H1 (cell line): ENCODE measurements around the gene EPB41L1. TPM values are rescaled to one million over a fixed set of nuclear protein-coding genes. Genes with fewer than 3 reads are reported as not detected.

Experiments used
- BACH1 ChIP-seq: IDR thresholded peaks from 2 replicates; pipeline ENCODE4 v1.6.1; 2012; ENCODE audit warnings: low read length, improper control_type of control experiment
- CHD2 ChIP-seq: IDR thresholded peaks from 2 replicates; pipeline ENCODE4 v1.6.1; 2012; ENCODE audit warnings: low read length, improper control_type of control experiment
- CTBP2 ChIP-seq: IDR thresholded peaks from 2 replicates; pipeline ENCODE4 v1.7.0; 2011; ENCODE audit warnings: borderline replicate concordance, mild to moderate bottlenecking, moderate library complexity, mixed read lengths, low read length; ENCODE audit not compliant: insufficient read depth, insufficient read length
- HDAC2 ChIP-seq, 2 experiments: fragments of 300-600 bp in 1 of 2; sonication (generic) in 1 of 2; IDR thresholded peaks; 2 replicates each; pipeline ENCODE4 v1.6.1; 2011 to 2012; ENCODE audit warnings: low read depth in 2 of 2, low read length in 2 of 2, mild to moderate bottlenecking in 2 of 2, moderate library complexity in 2 of 2, borderline replicate concordance in 1 of 2, inconsistent platforms in 1 of 2
- JUND ChIP-seq: IDR thresholded peaks from 2 replicates; pipeline ENCODE4 v1.6.1; 2011; ENCODE audit warnings: mild to moderate bottlenecking, improper control_type of control experiment, low read length
- KDM1A ChIP-seq: fragments of 200-600, 300-600 bp; sonication (generic); IDR thresholded peaks from 2 replicates; pipeline ENCODE4 v1.7.1; 2016; ENCODE audit warnings: mild to moderate bottlenecking, low read length, borderline replicate concordance
- polyA plus RNA-seq, 7 experiments: library from polyadenylated mRNA; depleted of rRNA in 3 of 7; stranded (reverse) in 5 of 7; unstranded in 2 of 7; fragments of >200 nt in 5 of 7; fragments of 200-250 nt in 2 of 7; gene quantifications; 1 replicate in 5 of 7; 2 replicates in 1 of 7; 4 replicates in 1 of 7; pipeline versions ENCODE4 v1.2.1 to v1.2.3, GENCODE V29; 2011 to 2013; ENCODE audit warnings: missing spikeins in 2 of 7, mixed read lengths in 2 of 7
- total RNA-seq: library from RNA; stranded (reverse); fragmentation: NEBNext Ultra II Directional; extraction: Animal tissue kit (Norgen Biotek cat#: 25700); gene quantifications from 2 replicates; pipeline ENCODE4 v1.2.1, GENCODE V29; 2021
- TF ChIP-seq, protein P1 (sequence below): IDR thresholded peaks from 2 replicates; pipeline ENCODE4 v1.6.1; 2012; ENCODE audit warnings: low read length, inconsistent platforms

Gene EPB41L1
- total and polyA plus RNA-seq, 2 of the 8 experiments (the other 6 are each of a cell fraction or from before 2014, with no cell fraction given), result 14.8 to 36.0 TPM

DNA sequence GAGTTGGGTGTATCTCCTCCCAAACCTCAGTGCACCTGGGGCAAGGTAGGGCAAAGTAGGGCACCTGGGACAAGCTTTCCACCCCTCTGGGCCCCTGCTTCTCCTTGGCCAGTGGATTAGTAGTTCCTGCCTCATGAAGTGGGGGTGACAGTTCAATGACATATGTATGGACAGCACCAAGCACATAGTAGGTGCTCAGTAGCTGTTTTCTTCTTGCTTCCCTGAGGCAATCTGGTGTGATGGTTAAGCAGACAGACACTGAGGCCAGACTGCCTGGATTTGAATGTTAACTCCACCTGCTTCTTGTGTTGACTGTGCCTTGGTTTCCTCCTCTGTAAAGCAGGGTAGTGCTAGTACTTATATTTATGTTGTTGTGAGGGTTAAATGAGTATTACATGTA lies 25.8 kb downstream of the EPB41L1 start (continued):
- TF ChIP-seq HDAC2 (IDR thresholded peaks at IDR 0.05; ENCODE audit: borderline replicate concordance in 1 of 2, low read depth in 2 of 2, low read length in 2 of 2), result no peak
- TF ChIP-seq, protein P1, sequence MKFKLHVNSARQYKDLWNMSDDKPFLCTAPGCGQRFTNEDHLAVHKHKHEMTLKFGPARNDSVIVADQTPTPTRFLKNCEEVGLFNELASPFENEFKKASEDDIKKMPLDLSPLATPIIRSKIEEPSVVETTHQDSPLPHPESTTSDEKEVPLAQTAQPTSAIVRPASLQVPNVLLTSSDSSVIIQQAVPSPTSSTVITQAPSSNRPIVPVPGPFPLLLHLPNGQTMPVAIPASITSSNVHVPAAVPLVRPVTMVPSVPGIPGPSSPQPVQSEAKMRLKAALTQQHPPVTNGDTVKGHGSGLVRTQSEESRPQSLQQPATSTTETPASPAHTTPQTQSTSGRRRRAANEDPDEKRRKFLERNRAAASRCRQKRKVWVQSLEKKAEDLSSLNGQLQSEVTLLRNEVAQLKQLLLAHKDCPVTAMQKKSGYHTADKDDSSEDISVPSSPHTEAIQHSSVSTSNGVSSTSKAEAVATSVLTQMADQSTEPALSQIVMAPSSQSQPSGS, result no peak
- TF ChIP-seq JUND, result no peak
- no peak for TF ChIP-seq CTBP2
- TF ChIP-seq BACH1, result no peak
- TF ChIP-seq CHD2, result no peak
- no peak for TF ChIP-seq KDM1A
